Hepatocyte (in vitro differentiated cells): ENCODE data around the gene TTLL5.

Source experiments
- EZH2 ChIP-seq: fragments of 200-600 bp; sonication (generic); IDR thresholded peaks from 2 replicates; pipeline ENCODE4 v1.6.1; 2016; ENCODE audit warnings: antibody characterized with exemption, mild to moderate bottlenecking, borderline replicate concordance
- EZH2phosphoT487 ChIP-seq: fragments of 200-600 bp; sonication (generic); IDR thresholded peaks from one replicate; pipeline ENCODE4 v1.6.1; 2018; ENCODE audit warnings: antibody characterized with exemption, mild to moderate bottlenecking, low read depth, moderate library complexity; ENCODE audit not compliant: unreplicated experiment, severe bottlenecking
- TF ChIP-seq, protein P1 (sequence below): fragments of 200-600 bp; sonication (generic); IDR thresholded peaks from 2 replicates; pipeline ENCODE4 v1.5.1; 2016; ENCODE audit warnings: antibody characterized with exemption, mild to moderate bottlenecking; ENCODE audit not compliant: poor library complexity

DNA sequence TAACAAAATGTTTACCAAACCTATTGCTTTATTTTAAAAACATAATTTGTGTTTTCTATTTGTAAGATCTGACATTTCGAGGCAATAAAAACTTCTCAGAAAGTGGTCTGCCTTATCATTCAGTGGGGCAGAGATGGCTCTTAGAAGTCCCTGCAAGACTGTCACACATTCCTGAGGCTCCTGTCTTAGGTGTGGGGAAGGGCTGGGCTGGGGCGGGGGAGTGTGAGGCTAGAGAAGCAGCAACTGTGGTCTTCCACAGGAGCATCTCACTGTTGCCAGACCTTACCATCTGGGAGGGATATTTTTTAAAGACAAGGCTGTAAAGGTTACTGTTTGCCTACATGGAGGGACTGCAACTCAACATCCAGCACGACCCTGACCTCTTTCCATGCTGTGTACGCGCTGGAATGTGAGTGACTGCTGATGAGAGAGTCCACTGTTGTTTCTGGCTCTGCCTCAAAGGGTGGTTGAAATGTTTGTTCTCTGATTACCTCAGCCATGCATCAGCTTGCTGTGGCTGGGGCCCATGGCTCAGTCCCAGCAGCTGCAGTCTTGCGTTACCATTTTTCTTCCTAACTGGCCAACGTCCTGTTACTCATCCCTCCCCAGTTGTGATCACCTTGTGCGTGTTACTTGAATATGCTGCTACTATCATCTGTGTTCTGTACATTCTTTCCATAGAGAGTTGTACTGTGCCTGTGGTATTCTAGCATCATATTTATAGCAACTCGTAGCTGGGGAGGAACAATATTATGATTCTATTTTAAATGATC lies 12.8 kb upstream of the TTLL5 start:
- TF ChIP-seq, protein P1, sequence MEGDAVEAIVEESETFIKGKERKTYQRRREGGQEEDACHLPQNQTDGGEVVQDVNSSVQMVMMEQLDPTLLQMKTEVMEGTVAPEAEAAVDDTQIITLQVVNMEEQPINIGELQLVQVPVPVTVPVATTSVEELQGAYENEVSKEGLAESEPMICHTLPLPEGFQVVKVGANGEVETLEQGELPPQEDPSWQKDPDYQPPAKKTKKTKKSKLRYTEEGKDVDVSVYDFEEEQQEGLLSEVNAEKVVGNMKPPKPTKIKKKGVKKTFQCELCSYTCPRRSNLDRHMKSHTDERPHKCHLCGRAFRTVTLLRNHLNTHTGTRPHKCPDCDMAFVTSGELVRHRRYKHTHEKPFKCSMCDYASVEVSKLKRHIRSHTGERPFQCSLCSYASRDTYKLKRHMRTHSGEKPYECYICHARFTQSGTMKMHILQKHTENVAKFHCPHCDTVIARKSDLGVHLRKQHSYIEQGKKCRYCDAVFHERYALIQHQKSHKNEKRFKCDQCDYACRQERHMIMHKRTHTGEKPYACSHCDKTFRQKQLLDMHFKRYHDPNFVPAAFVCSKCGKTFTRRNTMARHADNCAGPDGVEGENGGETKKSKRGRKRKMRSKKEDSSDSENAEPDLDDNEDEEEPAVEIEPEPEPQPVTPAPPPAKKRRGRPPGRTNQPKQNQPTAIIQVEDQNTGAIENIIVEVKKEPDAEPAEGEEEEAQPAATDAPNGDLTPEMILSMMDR: no peak
- TF ChIP-seq EZH2 (no peak), EZH2phosphoT487 (no peak)
